Keratinocyte (primary cell): ENCODE measurements around the gene ZBTB7B. TPM values are rescaled to one million over a fixed set of nuclear protein-coding genes. Genes with fewer than 3 reads are reported as not detected.

Experiments used
- DNase-seq: peaks from one replicate; pipeline ENCODE4 v3.0.0-alpha.2; 2011; ENCODE audit warnings: low read depth, missing footprints, low spot score
- FAIRE-seq: peaks from 2 replicates; lab custom pipeline; 2011; peaks lifted over from hg19 to GRCh38; lab: Jason Lieb, UNC
- H2AFZ ChIP-seq: 2 replicates; pipeline ENCODE4 v1.6.0; 2012; ENCODE audit warnings: low read length, control low read depth, inconsistent platforms; ENCODE audit not compliant: control insufficient read depth
- H3K27ac ChIP-seq: 2 replicates; pipeline ENCODE4 v1.5.1; 2011; ENCODE audit warnings: low read length; ENCODE audit not compliant: control insufficient read depth, insufficient read depth
- H3K27me3 ChIP-seq: 3 replicates; pipeline ENCODE4 v1.6.0; 2011; ENCODE audit warnings: low read length; ENCODE audit not compliant: control insufficient read depth, insufficient read depth; ENCODE audit errors: extremely low read depth
- H3K36me3 ChIP-seq, 2 experiments: 2 replicates in 1 of 2; 3 replicates in 1 of 2; pipeline ENCODE4 v1.5.1; 2011; ENCODE audit warnings: low read length in 2 of 2, mild to moderate bottlenecking in 1 of 2; ENCODE audit not compliant: control insufficient read depth in 2 of 2, insufficient read depth in 2 of 2; ENCODE audit errors: extremely low read depth in 1 of 2
- H3K4me1 ChIP-seq: 3 replicates; pipeline ENCODE4 v1.5.1; 2011; ENCODE audit warnings: low read length; ENCODE audit not compliant: control insufficient read depth, insufficient read depth; ENCODE audit errors: extremely low read depth
- H3K4me2 ChIP-seq: 3 replicates; pipeline ENCODE4 v1.6.0; 2011; ENCODE audit warnings: low read depth, low read length; ENCODE audit not compliant: control insufficient read depth, insufficient read depth; ENCODE audit errors: extremely low read depth
- H3K4me3 ChIP-seq, 3 experiments: fragments of 200-600 bp in 1 of 3; sonication (generic) in 1 of 3; 2 replicates in 2 of 3; 3 replicates in 1 of 3; pipeline ENCODE4 v1.5.1; 2011 to 2016; ENCODE audit warnings: low read length in 3 of 3, mild to moderate bottlenecking in 3 of 3, control low read depth in 2 of 3, inconsistent platforms in 1 of 3, low read depth in 1 of 3, mixed read lengths in 1 of 3, mixed run types in 1 of 3, moderate library complexity in 1 of 3; ENCODE audit not compliant: control insufficient read depth in 2 of 3, insufficient read depth in 2 of 3; ENCODE audit errors: extremely low read depth in 1 of 3
- H3K79me2 ChIP-seq: 2 replicates; pipeline ENCODE4 v1.6.0; 2012; ENCODE audit warnings: low read length; ENCODE audit not compliant: control insufficient read depth, insufficient read depth
- H3K9ac ChIP-seq: 3 replicates; pipeline ENCODE4 v1.6.0; 2011; ENCODE audit warnings: low read length; ENCODE audit not compliant: control insufficient read depth, insufficient read depth; ENCODE audit errors: extremely low read depth
- H3K9me1 ChIP-seq: 3 replicates; pipeline ENCODE4 v1.6.0; 2011; ENCODE audit warnings: low read length; ENCODE audit not compliant: control insufficient read depth, insufficient read depth; ENCODE audit errors: extremely low read depth
- H3K9me3 ChIP-seq: 2 replicates; pipeline ENCODE4 v1.5.1; 2012; ENCODE audit warnings: low read depth, low read length; ENCODE audit not compliant: control insufficient read depth
- H4K20me1 ChIP-seq: 3 replicates; pipeline ENCODE4 v1.6.0; 2011; ENCODE audit warnings: low read length; ENCODE audit not compliant: control insufficient read depth, insufficient read depth; ENCODE audit errors: extremely low read depth
- CTCF ChIP-seq, 3 experiments: IDR thresholded peaks in 1 of 3; conservative IDR thresholded peaks in 1 of 3; optimal IDR thresholded peaks in 1 of 3; 2 replicates in 2 of 3; 3 replicates in 1 of 3; pipeline versions ENCODE3 to v1.5.1; 2011; ENCODE audit warnings: low read length in 3 of 3, mild to moderate bottlenecking in 3 of 3, moderate library complexity in 2 of 3, control low read depth in 1 of 3, inconsistent platforms in 1 of 3; ENCODE audit not compliant: insufficient read depth in 2 of 3; ENCODE audit errors: extremely low read depth in 1 of 3
- EZH2 ChIP-seq: IDR thresholded peaks from one replicate; pipeline ENCODE4 v1.6.1; 2012; ENCODE audit warnings: inconsistent platforms, mild to moderate bottlenecking, low read length, moderate library complexity
- dilution Hi-C: fragments of 300-500 bp; cut with MboI; formaldehyde crosslinking; loops from one replicate; pipeline ENCODE4 v1.7.0; 2020; ENCODE audit warnings: low sequenced_read_pairs; ENCODE audit not compliant: extremely low pct_ligation_motif_present
- polyA plus RNA-seq, 5 experiments: library from polyadenylated mRNA; depleted of rRNA in 3 of 5; stranded (reverse) in 3 of 5; stranded (forward) in 1 of 5; unstranded in 1 of 5; fragments of >200 nt; gene quantifications; 1 replicate in 1 of 5; 2 replicates in 3 of 5; 3 replicates in 1 of 5; pipeline versions ENCODE4 v1.2.1 to v1.2.3, GENCODE V29; 2011 to 2012; ENCODE audit warnings: missing spikeins in 2 of 5, low read depth in 1 of 5, low replicate concordance in 1 of 5

ZBTB7B gene
- polyA plus RNA-seq, 1 donor (not counting 4 experiments of a cell fraction or from before 2014, with no cell fraction given), result 20.9 TPM

GRCh38 chr1:154957091-154957657 lies 45.4 kb upstream of the ZBTB7B start:
- no peak for DNase-seq
- no peak for FAIRE-seq
- no peak overlapping the region for H3K9ac ChIP-seq
- H3K9me1 ChIP-seq, result no peaks in the 10 kb centered on the region
- H3K27me3 ChIP-seq, result no peaks in the 10 kb centered on the region
- dilution Hi-C loops, result no loop called here
- peak overlapping the region; percentile 73 for H3K4me2 ChIP-seq
- no peaks in the 10 kb centered on the region for H3K9me3 ChIP-seq
- no peaks in the 10 kb centered on the region for H4K20me1 ChIP-seq
- H3K36me3 ChIP-seq, result peaks cover 2 to 14% of the 10 kb centered on the region in 2 experiments
- TF ChIP-seq EZH2, result no peak
- TF ChIP-seq CTCF (optimal IDR thresholded peaks at IDR 0.05 in 1 of 3, IDR thresholded peaks at IDR 0.05 in 1 of 3, conservative IDR thresholded peaks at IDR 0.05 in 1 of 3; ENCODE audit: extremely low read depth in 1 of 3, insufficient read depth in 2 of 3, low read length in 3 of 3), result no peak
- peaks cover 18% of the 10 kb centered on the region for H3K79me2 ChIP-seq
- H3K27ac ChIP-seq, result no peak overlapping the region
- H3K4me1 ChIP-seq, result peaks cover 31% of the 10 kb centered on the region
- H2AFZ ChIP-seq, result no peak overlapping the region
- H3K4me3 ChIP-seq, result no peak overlapping the region

DNA sequence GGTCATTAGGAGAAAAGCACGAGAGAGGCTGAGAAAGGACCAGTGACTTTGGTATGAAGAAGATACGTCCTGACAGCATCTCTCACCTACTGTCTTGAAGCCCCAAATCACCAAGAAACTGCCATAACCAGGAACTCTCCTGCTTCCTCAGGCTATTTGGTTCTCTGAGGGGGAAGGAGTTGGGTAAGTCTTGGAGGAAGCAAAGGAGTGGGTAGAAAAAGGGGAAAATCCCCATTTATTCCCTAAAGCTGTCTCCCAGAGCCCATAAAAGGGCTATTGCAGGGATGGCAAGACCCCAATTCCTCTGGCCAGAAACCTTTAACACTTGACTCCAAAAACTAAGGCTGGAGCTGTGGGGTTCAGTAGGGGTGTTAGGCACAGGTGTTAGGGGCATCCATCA lies 44.6 kb upstream of the ZBTB7B start:
- DNase-seq (no peak), FAIRE-seq (no peak)
- H3K4me3 ChIP-seq, result no peak overlapping the region
- H3K4me2 ChIP-seq, result no peak overlapping the region
- H3K27me3 ChIP-seq, result no peaks in the 10 kb centered on the region
- H3K9me1 ChIP-seq, result no peaks in the 10 kb centered on the region
- H3K27ac ChIP-seq, result no peak overlapping the region
- H3K9ac ChIP-seq, result no peak overlapping the region
- dilution Hi-C loops, result no loop called here
- peaks cover 18% of the 10 kb centered on the region for H3K79me2 ChIP-seq
- TF ChIP-seq CTCF (optimal IDR thresholded peaks at IDR 0.05 in 1 of 3, IDR thresholded peaks at IDR 0.05 in 1 of 3, conservative IDR thresholded peaks at IDR 0.05 in 1 of 3; ENCODE audit: extremely low read depth in 1 of 3, insufficient read depth in 2 of 3, low read length in 3 of 3), result no peak
- TF ChIP-seq EZH2, result no peak
- peaks cover 2 to 20% of the 10 kb centered on the region in 2 experiments for H3K36me3 ChIP-seq
- peaks cover 37% of the 10 kb centered on the region for H3K4me1 ChIP-seq
- no peak overlapping the region for H2AFZ ChIP-seq
- no peaks in the 10 kb centered on the region for H3K9me3 ChIP-seq
- H4K20me1 ChIP-seq, result no peaks in the 10 kb centered on the region
